Vagina (tissue), 2 donors: Measurements from ENCODE around the gene CAMKK2. TPM values are rescaled to one million over a fixed set of nuclear protein-coding genes. Genes with fewer than 3 reads are reported as not detected.
"Not testable (repeated sequence)": the region's sequence is repeated elsewhere in the genome, so short reads cannot be mapped to it uniquely, and the experiment has no call there.

Source experiments
- DNase-seq, 2 donors: peaks; one replicate each; pipeline ENCODE4 v3.0.0-alpha.2; 2017; ENCODE audit errors: extremely low spot score in 2 of 2
- H3K27ac ChIP-seq: fragments of 200-600 bp; sonication (generic); one replicate; pipeline ENCODE4 v1.5.1; 2019
- H3K27me3 ChIP-seq: fragments of 200-600 bp; sonication (generic); one replicate; pipeline ENCODE4 v1.5.1; 2019
- H3K36me3 ChIP-seq, 2 donors: fragments of 200-600 bp; sonication (generic); one replicate each; pipeline ENCODE4 v1.5.1; 2017 to 2019
- H3K4me1 ChIP-seq: fragments of 200-600 bp; sonication (generic); one replicate; pipeline ENCODE4 v1.5.1; 2019
- H3K4me3 ChIP-seq, 2 donors: fragments of 200-600 bp; sonication (generic); 1 replicate in 1 of 2; 2 replicates in 1 of 2; pipeline ENCODE4 v1.5.1; 2016 to 2019
- H3K9me3 ChIP-seq: fragments of 200-600 bp; sonication (generic); one replicate; pipeline ENCODE4 v1.5.1; 2019
- POLR2A ChIP-seq, 2 donors: fragments of 450-650 bp; IDR thresholded peaks; one replicate each; pipeline ENCODE4 v1.6.1; 2017; ENCODE audit warnings: antibody characterized with exemption in 2 of 2, mild to moderate bottlenecking in 2 of 2, moderate library complexity in 2 of 2
- POLR2AphosphoS5 ChIP-seq, 2 donors: sonication (generic); formaldehyde crosslinking; IDR thresholded peaks; one replicate each; pipeline ENCODE4 v1.9.0; 2017; ENCODE audit warnings: antibody characterized with exemption in 2 of 2, mild to moderate bottlenecking in 2 of 2, low read depth in 1 of 2; ENCODE audit not compliant: insufficient read depth in 1 of 2
- intact Hi-C: fragments of 100-400 bp; cut with DNase I; formaldehyde crosslinking; loops from one replicate; pipeline ENCODE4 v1.15.1; 2023
- total RNA-seq: library from RNA; depleted of rRNA; stranded (reverse); fragments of >200 nt; gene quantifications from one replicate; pipeline ENCODE4 v1.2.3, GENCODE V29; 2016
- TF ChIP-seq, protein P1 (sequence below), 3 experiments: fragments of 450-650 bp in 2 of 3; fragments of 200-600 bp in 1 of 3; sonication (generic) in 1 of 3; IDR thresholded peaks; one replicate each; pipeline ENCODE4 v1.5.1; 2017 to 2019; ENCODE audit warnings: antibody characterized with exemption in 3 of 3, mild to moderate bottlenecking in 2 of 3, moderate library complexity in 2 of 3

CAMKK2 gene
- total RNA-seq, 1 donor from 2014 or later, result 32.7 TPM

GRCh38 chr12:121232163-121232562, 64.3 kb downstream of the CAMKK2 start:
- no peak overlapping the region for H3K27ac ChIP-seq
- H3K4me1 ChIP-seq, result peaks cover 17% of the 10 kb centered on the region
- TF ChIP-seq POLR2AphosphoS5 (IDR thresholded peaks at IDR 0.05; ENCODE audit: insufficient read depth in 1 of 2, low read depth in 1 of 2) (no peak), POLR2A (IDR thresholded peaks at IDR 0.05) (no peak)
- TF ChIP-seq, protein P1, sequence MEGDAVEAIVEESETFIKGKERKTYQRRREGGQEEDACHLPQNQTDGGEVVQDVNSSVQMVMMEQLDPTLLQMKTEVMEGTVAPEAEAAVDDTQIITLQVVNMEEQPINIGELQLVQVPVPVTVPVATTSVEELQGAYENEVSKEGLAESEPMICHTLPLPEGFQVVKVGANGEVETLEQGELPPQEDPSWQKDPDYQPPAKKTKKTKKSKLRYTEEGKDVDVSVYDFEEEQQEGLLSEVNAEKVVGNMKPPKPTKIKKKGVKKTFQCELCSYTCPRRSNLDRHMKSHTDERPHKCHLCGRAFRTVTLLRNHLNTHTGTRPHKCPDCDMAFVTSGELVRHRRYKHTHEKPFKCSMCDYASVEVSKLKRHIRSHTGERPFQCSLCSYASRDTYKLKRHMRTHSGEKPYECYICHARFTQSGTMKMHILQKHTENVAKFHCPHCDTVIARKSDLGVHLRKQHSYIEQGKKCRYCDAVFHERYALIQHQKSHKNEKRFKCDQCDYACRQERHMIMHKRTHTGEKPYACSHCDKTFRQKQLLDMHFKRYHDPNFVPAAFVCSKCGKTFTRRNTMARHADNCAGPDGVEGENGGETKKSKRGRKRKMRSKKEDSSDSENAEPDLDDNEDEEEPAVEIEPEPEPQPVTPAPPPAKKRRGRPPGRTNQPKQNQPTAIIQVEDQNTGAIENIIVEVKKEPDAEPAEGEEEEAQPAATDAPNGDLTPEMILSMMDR (IDR thresholded peaks at IDR 0.05), result no peak
- H3K36me3 ChIP-seq, result peaks cover 0 to 6% of the 10 kb centered on the region in 2 donors
- H3K9me3 ChIP-seq, result no peaks in the 10 kb centered on the region
- intact Hi-C loops, result no loop called here
- DNase-seq, result no peak
- H3K27me3 ChIP-seq, result no peaks in the 10 kb centered on the region
- no peak overlapping the region for H3K4me3 ChIP-seq

DNA sequence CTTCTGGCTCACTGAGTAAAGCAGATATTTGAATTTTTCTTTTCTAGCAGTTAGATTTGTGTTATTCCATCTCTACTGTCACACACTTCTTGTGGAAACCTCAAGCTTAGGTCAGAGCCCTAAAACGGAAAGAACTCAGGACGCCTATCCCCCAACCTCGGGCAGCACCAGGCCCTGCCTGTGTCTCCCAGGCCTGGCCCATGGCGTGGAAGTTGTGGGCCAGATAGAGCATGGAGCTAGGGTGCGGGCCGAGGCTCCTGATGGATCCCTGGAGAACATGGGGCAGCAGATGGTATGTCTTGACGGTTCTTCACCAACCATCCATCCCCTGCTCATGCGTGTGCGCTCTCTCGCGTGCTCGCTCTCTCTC, 66.0 kb downstream of the CAMKK2 start:
- Histone ChIP-seq H3K27ac (no peak overlapping the region), H3K36me3 (peaks cover 0 to 13% of the 10 kb centered on the region in 2 donors), H3K27me3 (no peaks in the 10 kb centered on the region), H3K4me1 (peaks cover 17% of the 10 kb centered on the region), H3K9me3 (no peaks in the 10 kb centered on the region), H3K4me3 (no peak overlapping the region)
- intact Hi-C loops, result no loop called here
- no peak for DNase-seq
- TF ChIP-seq, protein P1 (IDR thresholded peaks at IDR 0.05), result peak in 1 of 3 experiments; percentile 16
- no peak for TF ChIP-seq POLR2AphosphoS5 (IDR thresholded peaks at IDR 0.05; ENCODE audit: insufficient read depth in 1 of 2, low read depth in 1 of 2)

DNA sequence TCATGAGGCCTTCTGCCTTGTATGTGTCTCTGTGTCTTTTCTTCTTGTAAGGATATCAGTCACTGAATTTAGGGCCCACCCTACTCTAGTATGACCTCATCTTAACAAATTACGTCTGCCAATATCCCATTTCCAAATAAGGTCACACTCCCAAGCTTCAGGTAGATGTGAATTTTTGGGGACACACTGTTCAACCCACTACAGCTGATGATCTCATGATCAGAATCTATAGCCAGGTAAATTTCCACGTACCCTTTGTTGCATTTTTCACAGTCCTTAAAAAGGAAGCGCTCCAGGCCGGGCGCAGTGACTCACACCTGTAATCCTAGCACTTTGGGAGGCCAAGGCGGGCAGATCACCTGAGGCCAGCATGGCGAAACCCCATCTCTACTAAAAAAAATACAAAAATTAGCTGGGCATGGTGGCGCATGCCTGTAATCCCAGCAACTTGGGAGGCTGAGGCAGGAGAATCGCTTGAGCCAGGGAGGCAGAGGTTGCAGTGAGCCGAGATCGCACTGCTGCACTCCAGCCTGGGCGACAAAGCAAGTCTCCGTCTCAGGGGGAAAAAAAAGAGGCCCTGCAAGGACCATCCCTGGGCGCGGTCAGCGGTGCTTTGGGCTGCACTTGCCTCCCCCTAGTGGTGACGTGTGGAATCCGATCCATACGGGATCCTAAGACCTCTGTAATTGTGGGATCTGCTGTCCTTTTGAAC, 66.5 kb downstream of the CAMKK2 start:
- DNase-seq, H3K4me3 ChIP-seq, H3K27me3 ChIP-seq, intact Hi-C loops, H3K9me3 ChIP-seq: not testable (repeated sequence)
- Histone ChIP-seq H3K36me3 (peaks cover 0 to 13% of the 10 kb centered on the region in 2 donors), H3K27ac (peak overlapping the region; percentile 71), H3K4me1 (peaks cover 17% of the 10 kb centered on the region)
- TF ChIP-seq, protein P1 (IDR thresholded peaks at IDR 0.05), result peak; percentile 74 to 84 (median 80)
- TF ChIP-seq POLR2AphosphoS5 (IDR thresholded peaks at IDR 0.05; ENCODE audit: insufficient read depth in 1 of 2, low read depth in 1 of 2), result peak; percentile 45 to 46

DNA sequence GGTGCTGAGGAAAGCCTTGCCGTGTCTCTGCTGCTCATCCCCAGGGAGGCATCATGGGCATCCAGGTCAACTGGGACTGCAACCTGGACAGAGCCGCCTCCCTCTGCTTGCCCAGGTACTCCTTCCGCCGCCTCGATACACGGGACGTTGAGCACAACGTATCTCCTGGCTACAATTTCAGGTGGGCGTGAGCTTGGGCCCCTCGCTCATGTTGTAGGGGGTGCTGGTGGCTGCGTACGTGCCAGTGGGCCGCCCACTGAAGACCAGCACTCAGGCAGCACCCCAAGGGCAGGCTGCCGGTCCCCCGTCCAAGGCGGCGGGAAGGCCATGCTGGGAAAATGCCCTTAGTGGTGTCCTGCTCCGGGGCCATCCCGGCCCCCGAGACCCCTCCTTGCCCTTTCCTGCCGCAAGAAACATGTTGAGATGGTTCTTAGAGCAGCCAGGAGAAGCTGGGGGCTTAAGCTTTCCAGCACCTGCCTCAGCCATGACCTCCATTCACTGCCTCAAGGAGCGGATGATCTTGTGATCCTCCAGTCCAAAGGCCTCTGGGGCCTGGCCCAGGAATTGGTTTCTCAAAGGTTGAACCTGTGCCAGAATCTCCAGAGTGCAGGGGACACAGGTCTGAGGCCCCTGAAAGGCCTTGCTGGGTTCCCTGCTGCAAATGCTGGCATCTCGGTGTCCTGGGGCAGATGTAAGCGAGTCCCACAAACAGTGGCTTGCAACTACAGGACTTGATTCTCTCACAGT, 67.4 kb downstream of the CAMKK2 start:
- H3K36me3 ChIP-seq, result peaks cover 0 to 13% of the 10 kb centered on the region in 2 donors
- peaks cover 17% of the 10 kb centered on the region for H3K4me1 ChIP-seq
- peak overlapping the region; percentile 71 for H3K27ac ChIP-seq
- DNase-seq, result no peak
- intact Hi-C loops, result no loop called here
- no peak for TF ChIP-seq POLR2AphosphoS5 (IDR thresholded peaks at IDR 0.05; ENCODE audit: insufficient read depth in 1 of 2, low read depth in 1 of 2)
- TF ChIP-seq, protein P1 (IDR thresholded peaks at IDR 0.05), result no peak
- TF ChIP-seq POLR2A (IDR thresholded peaks at IDR 0.05), result no peak
- H3K27me3 ChIP-seq, result no peaks in the 10 kb centered on the region
- H3K4me3 ChIP-seq, result no peak overlapping the region
- no peaks in the 10 kb centered on the region for H3K9me3 ChIP-seq

- TF ChIP-seq POLR2AphosphoS5 (IDR thresholded peaks at IDR 0.05; ENCODE audit: insufficient read depth in 1 of 2, low read depth in 1 of 2), result peak; percentile 9 to 55
- TF ChIP-seq, protein P1 (IDR thresholded peaks at IDR 0.05), result no peak
- TF ChIP-seq POLR2A (IDR thresholded peaks at IDR 0.05), result no peak
- no peak overlapping the region for H3K4me3 ChIP-seq
- no peak overlapping the region for H3K27ac ChIP-seq
- no peak for DNase-seq
- no peaks in the 10 kb centered on the region for H3K27me3 ChIP-seq
- H3K36me3 ChIP-seq, result peaks cover 0 to 13% of the 10 kb centered on the region in 2 donors
- H3K9me3 ChIP-seq, result no peaks in the 10 kb centered on the region
- H3K4me1 ChIP-seq, result peaks cover 17% of the 10 kb centered on the region
- intact Hi-C loops, result no loop called here
Observed at GRCh38 chr12:121227294-121227693, 69.2 kb downstream of the CAMKK2 start.

- H3K4me3 ChIP-seq, DNase-seq, intact Hi-C loops, H3K9me3 ChIP-seq, H3K27me3 ChIP-seq, H3K27ac ChIP-seq: not testable (repeated sequence)
- peaks cover 17% of the 10 kb centered on the region for H3K4me1 ChIP-seq
- peaks cover 0 to 13% of the 10 kb centered on the region in 2 donors for H3K36me3 ChIP-seq
Observed at GRCh38 chr12:121226871-121227270, 69.6 kb downstream of the CAMKK2 start.
